MCF 10A (cell line): Measurements from ENCODE around the gene LRP2. TPM values are rescaled to one million over a fixed set of nuclear protein-coding genes. Genes with fewer than 3 reads are reported as not detected.
"Not testable (repeated sequence)": the region's sequence is repeated elsewhere in the genome, so short reads cannot be mapped to it uniquely, and the experiment has no call there.

ENCODE experiments used
- BruUV-seq: library from RNA; stranded (reverse); fragments of 400-500 nt; replicated peaks from 2 replicates; lab custom pipeline; 2021; lab: Mats Ljungman, UMichigan
- CTCF ChIA-PET: fragments of 300-600 bp; sonication (Branson Sonifier 250); formaldehyde crosslinking; extraction: SDS; loops from one replicate; lab custom pipeline; 2021; ENCODE audit warnings: antibody characterized with exemption, inconsistent platforms; lab: Yijun Ruan, JAX
- POLR2A ChIA-PET: fragments of 300-600, 350-650 bp; sonication (Branson Sonifier 250); formaldehyde crosslinking; extraction: SDS; loops from one replicate; lab custom pipeline; 2020; ENCODE audit warnings: antibody characterized with exemption, inconsistent platforms; lab: Yijun Ruan, JAX
- DNase-seq: peaks from one replicate; pipeline ENCODE4 v3.0.0-alpha.2; 2018; ENCODE audit not compliant: unreplicated experiment
- H3K27ac Mint-ChIP-seq: one replicate; pipeline ENCODE4 v1.8.0; 2022; ENCODE audit warnings: mild to moderate bottlenecking, low read depth, mixed read lengths; ENCODE audit not compliant: unreplicated experiment
- H3K27me3 Mint-ChIP-seq: one replicate; pipeline ENCODE4 v1.8.0; 2022; ENCODE audit warnings: mixed read lengths; ENCODE audit not compliant: insufficient read depth, unreplicated experiment
- H3K36me3 Mint-ChIP-seq: one replicate; pipeline ENCODE4 v1.8.0; 2022; ENCODE audit warnings: mild to moderate bottlenecking, moderate library complexity, mixed read lengths; ENCODE audit not compliant: insufficient read depth, unreplicated experiment
- H3K4me1 Mint-ChIP-seq: one replicate; pipeline ENCODE4 v1.8.0; 2022; ENCODE audit warnings: mixed read lengths; ENCODE audit not compliant: insufficient read depth, unreplicated experiment
- H3K4me3 Mint-ChIP-seq: one replicate; pipeline ENCODE4 v1.8.0; 2022; ENCODE audit warnings: mild to moderate bottlenecking, moderate library complexity, mixed read lengths; ENCODE audit not compliant: unreplicated experiment
- H3K9me3 Mint-ChIP-seq: one replicate; pipeline ENCODE4 v1.8.0; 2022; ENCODE audit warnings: mixed read lengths; ENCODE audit not compliant: unreplicated experiment
- CTCF ChIP-seq: fragments of 200-600 bp; IDR thresholded peaks from one replicate; pipeline ENCODE4 v1.8.0; 2022; ENCODE audit warnings: antibody characterized with exemption, mild to moderate bottlenecking; ENCODE audit not compliant: unreplicated experiment
- intact Hi-C: fragments of 100-400 bp; cut with micrococcal nuclease; formaldehyde crosslinking; loops from 2 replicates; pipeline ENCODE4 v1.14.1; 2022
- total RNA-seq: library from RNA; stranded (reverse); gene quantifications from 2 replicates; pipeline ENCODE4 v1.2.3, GENCODE V29; 2022

The LRP2 gene
- total RNA-seq, 1 experiment from 2014 or later, result 0.07 TPM

- Mint-ChIP-seq H3K4me3 (no peak overlapping the region), H3K36me3 (no peaks in the 10 kb centered on the region), H3K4me1 (peaks cover 6% of the 10 kb centered on the region), H3K27me3 (no peaks in the 10 kb centered on the region), H3K27ac (no peak overlapping the region), H3K9me3 (no peaks in the 10 kb centered on the region)
- BruUV-seq, result no TSS peak
- no peak for DNase-seq
- intact Hi-C loops, result no loop called here
- CTCF ChIA-PET, result interaction anchor here (0.6 to 7.0 kb wide), 13 partner anchors 9 to 626 kb away, joined by 3 to 75 read pairs (median 4); no protein-coding TSS in a partner anchor
- no peak for TF ChIP-seq CTCF
- POLR2A ChIA-PET, result no interaction called here
Measured at GRCh38 chr2:169139145-169139544, 223.2 kb downstream of the LRP2 start.

- H3K27me3 Mint-ChIP-seq, result no peaks in the 10 kb centered on the region
- H3K27ac Mint-ChIP-seq, result no peak overlapping the region
- no peak for TF ChIP-seq CTCF
- peaks cover 6% of the 10 kb centered on the region for H3K4me1 Mint-ChIP-seq
- peak; percentile 25 for DNase-seq
- ChIA-PET POLR2A (no interaction called here), CTCF (interaction anchor here (0.7 to 7.0 kb wide), 5 partner anchors 24 to 189 kb away, joined by 3 to 75 read pairs (median 4); no protein-coding TSS in a partner anchor)
- H3K36me3 Mint-ChIP-seq, result no peaks in the 10 kb centered on the region
- H3K9me3 Mint-ChIP-seq, result no peaks in the 10 kb centered on the region
- no peak overlapping the region for H3K4me3 Mint-ChIP-seq
- BruUV-seq, result no TSS peak
- intact Hi-C loops, result no loop called here
Measured at GRCh38 chr2:169137924-169138323, 224.4 kb downstream of the LRP2 start.

GRCh38 chr2:169136885-169137534 lies 225.3 kb downstream of the LRP2 start:
- H3K4me3 Mint-ChIP-seq, result no peak overlapping the region
- DNase-seq, result no peak
- TF ChIP-seq CTCF, result no peak
- no TSS peak for BruUV-seq
- intact Hi-C loops, result no loop called here
- ChIA-PET POLR2A (interaction anchor here (0.6 kb wide), 1 partner anchor 172 kb away, joined by 3 read pairs; no protein-coding TSS in a partner anchor), CTCF (interaction anchor here (0.8 kb wide), 1 partner anchor 22 kb away, joined by 3 read pairs; no protein-coding TSS in a partner anchor)
- H3K4me1 Mint-ChIP-seq, result peaks cover 6% of the 10 kb centered on the region
- H3K9me3 Mint-ChIP-seq, result no peaks in the 10 kb centered on the region
- H3K36me3 Mint-ChIP-seq, result no peaks in the 10 kb centered on the region
- no peaks in the 10 kb centered on the region for H3K27me3 Mint-ChIP-seq
- no peak overlapping the region for H3K27ac Mint-ChIP-seq

- DNase-seq, BruUV-seq, H3K4me1 Mint-ChIP-seq, H3K9me3 Mint-ChIP-seq, H3K27me3 Mint-ChIP-seq, H3K36me3 Mint-ChIP-seq, H3K4me3 Mint-ChIP-seq, H3K27ac Mint-ChIP-seq, intact Hi-C loops: not testable (repeated sequence)
- POLR2A ChIA-PET, result interaction anchor here (0.6 kb wide), 1 partner anchor 171 kb away, joined by 3 read pairs; no protein-coding TSS in a partner anchor
- CTCF ChIA-PET, result interaction anchor here (0.8 kb wide), 1 partner anchor 22 kb away, joined by 3 read pairs; no protein-coding TSS in a partner anchor
Measured at GRCh38 chr2:169136428-169136827, 225.9 kb downstream of the LRP2 start.

- BruUV-seq, H3K9me3 Mint-ChIP-seq, intact Hi-C loops, H3K27me3 Mint-ChIP-seq, H3K4me3 Mint-ChIP-seq, H3K36me3 Mint-ChIP-seq, DNase-seq, H3K4me1 Mint-ChIP-seq, POLR2A ChIA-PET, H3K27ac Mint-ChIP-seq: not testable (repeated sequence)
- CTCF ChIA-PET, result interaction anchor here (1.6 kb wide), 1 partner anchor 25 kb away, joined by 4 read pairs; no protein-coding TSS in a partner anchor
Measured at GRCh38 chr2:169134272-169134671, 228.1 kb downstream of the LRP2 start.
